AG04450 (cell line): ENCODE data around the gene CENPT. TPM values are rescaled to one million over a fixed set of nuclear protein-coding genes. Genes with fewer than 3 reads are reported as not detected.

Experiments
- CTCF ChIA-PET: fragments of 300-600, 350-600 bp; formaldehyde crosslinking; extraction: SDS; loops from one replicate; lab custom pipeline; 2022; ENCODE audit warnings: antibody characterized with exemption, inconsistent platforms; lab: Charles Lee
- POLR2A ChIA-PET: fragments of 350-600 bp; formaldehyde crosslinking; extraction: SDS; loops from one replicate; lab custom pipeline; 2021; ENCODE audit warnings: antibody characterized with exemption, inconsistent platforms; lab: Yijun Ruan, JAX
- DNase-seq: peaks from one replicate; pipeline ENCODE4 v3.0.0-alpha.2; 2011; ENCODE audit warnings: low read depth, low spot score
- H3K27ac ChIP-seq: one replicate; pipeline ENCODE4 v1.5.1; 2012; ENCODE audit warnings: low read depth, low read length, control low read depth
- H3K27me3 ChIP-seq: one replicate; pipeline ENCODE4 v1.6.0; 2012; ENCODE audit warnings: low read length; ENCODE audit not compliant: control insufficient read depth, insufficient read depth
- H3K4me3 ChIP-seq: 2 replicates; pipeline ENCODE4 v1.5.1; 2011; ENCODE audit warnings: mild to moderate bottlenecking, low read depth, low read length, control low read depth
- H3K9me3 ChIP-seq: 2 replicates; pipeline ENCODE4 v1.5.1; 2012; ENCODE audit warnings: low read length; ENCODE audit not compliant: control insufficient read depth, insufficient read depth
- polyA plus RNA-seq: library from polyadenylated mRNA; depleted of rRNA; stranded (reverse); fragments of >200 nt; gene quantifications from 2 replicates; pipeline ENCODE4 v1.2.3, GENCODE V29; 2011; rRNA removed
- small RNA-seq: library from RNA; depleted of rRNA; stranded (forward); fragments of <200 nt; gene quantifications from one replicate; pipeline ENCODE3, GENCODE V24; 2012; ENCODE audit warnings: low read depth; ENCODE audit not compliant: insufficient read length
- TF ChIP-seq, protein P1 (sequence below): IDR thresholded peaks from 2 replicates; pipeline ENCODE4 v1.5.1; 2011; ENCODE audit warnings: low read depth, low read length, control low read depth, inconsistent platforms

The CENPT gene
- polyA plus RNA-seq, 1 experiment, result 17.9 TPM

DNA sequence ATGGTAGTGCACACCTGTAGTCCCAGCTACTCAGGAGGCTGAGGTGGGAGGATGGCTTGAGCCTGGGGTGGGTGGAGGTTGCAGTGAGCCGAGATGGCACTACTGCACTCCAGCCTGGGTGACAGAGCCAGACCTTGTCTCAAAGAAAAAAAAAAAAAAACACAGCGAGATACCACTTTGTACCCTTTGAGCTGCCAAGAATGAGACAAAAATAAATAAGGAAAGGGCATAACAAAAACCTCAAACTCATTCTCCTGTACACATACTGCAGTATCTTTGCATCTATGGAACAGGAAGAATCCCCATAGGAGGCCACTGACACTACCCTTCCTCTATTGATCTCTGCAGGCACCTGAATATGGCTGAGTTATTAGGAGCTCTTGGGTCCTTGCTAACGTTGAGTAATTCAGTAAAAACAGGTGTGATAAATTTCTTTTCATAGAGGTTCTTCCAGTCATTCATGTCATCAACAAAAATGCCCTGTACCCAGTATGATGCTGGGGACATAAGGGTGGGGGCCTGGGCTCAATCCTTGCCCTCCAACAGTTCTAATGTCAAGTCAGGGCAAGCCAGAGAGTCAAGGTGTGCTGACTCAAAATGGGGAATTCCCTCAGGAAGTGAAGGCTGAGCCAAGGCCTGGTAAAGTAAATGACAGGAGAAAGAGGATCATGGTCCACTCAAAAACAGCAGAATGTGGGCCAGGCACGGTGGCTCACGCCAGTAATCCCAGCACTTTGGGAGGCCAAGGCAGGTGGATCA lies 68.1 kb downstream of the CENPT start:
- CTCF ChIA-PET, result interaction anchor here (0.6 kb wide), 1 partner anchor 99 kb away, joined by 3 read pairs; no protein-coding TSS in a partner anchor
- POLR2A ChIA-PET, result interaction anchor here (0.6 kb wide), 1 partner anchor 147 kb away, joined by 3 read pairs; no protein-coding TSS in a partner anchor

More for the DNA sequence above, 68.1 kb downstream of the CENPT start:
- no peak for DNase-seq
- TF ChIP-seq, protein P1, sequence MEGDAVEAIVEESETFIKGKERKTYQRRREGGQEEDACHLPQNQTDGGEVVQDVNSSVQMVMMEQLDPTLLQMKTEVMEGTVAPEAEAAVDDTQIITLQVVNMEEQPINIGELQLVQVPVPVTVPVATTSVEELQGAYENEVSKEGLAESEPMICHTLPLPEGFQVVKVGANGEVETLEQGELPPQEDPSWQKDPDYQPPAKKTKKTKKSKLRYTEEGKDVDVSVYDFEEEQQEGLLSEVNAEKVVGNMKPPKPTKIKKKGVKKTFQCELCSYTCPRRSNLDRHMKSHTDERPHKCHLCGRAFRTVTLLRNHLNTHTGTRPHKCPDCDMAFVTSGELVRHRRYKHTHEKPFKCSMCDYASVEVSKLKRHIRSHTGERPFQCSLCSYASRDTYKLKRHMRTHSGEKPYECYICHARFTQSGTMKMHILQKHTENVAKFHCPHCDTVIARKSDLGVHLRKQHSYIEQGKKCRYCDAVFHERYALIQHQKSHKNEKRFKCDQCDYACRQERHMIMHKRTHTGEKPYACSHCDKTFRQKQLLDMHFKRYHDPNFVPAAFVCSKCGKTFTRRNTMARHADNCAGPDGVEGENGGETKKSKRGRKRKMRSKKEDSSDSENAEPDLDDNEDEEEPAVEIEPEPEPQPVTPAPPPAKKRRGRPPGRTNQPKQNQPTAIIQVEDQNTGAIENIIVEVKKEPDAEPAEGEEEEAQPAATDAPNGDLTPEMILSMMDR, result no peak
- Histone ChIP-seq H3K27ac (no peak overlapping the region), H3K4me3 (no peak overlapping the region), H3K9me3 (no peaks in the 10 kb centered on the region; the same call in 1 of the 2 replicates), H3K27me3 (no peaks in the 10 kb centered on the region)

Small RNA genes lying within 50 kb of the gene (small RNA-seq; reads per million reads assigned to genes)
- gene AC040162.2, result not detected
- gene NRN1L, result not detected

Other genes starting within 250 kb of the CENPT start
- gene CARMIL2, start 202.5 kb downstream of the CENPT start, polyA plus RNA-seq, result 0.09 and 0.11 TPM in 2 replicates
- gene ACD, start 187.4 kb downstream of the CENPT start, polyA plus RNA-seq, result 11.4 and 16.5 TPM in 2 replicates
- 0.42 and 0.53 TPM in 2 replicates for gene PARD6A, start 186.7 kb downstream of the CENPT start, polyA plus RNA-seq
- gene ENKD1, start 180.9 kb downstream of the CENPT start, polyA plus RNA-seq, result 3.6 and 4.2 TPM in 2 replicates
- 0.55 and 0.56 TPM in 2 replicates for gene C16orf86, start 180.9 kb downstream of the CENPT start, polyA plus RNA-seq
- gene GFOD2, start 128.4 kb downstream of the CENPT start, polyA plus RNA-seq, result 11.1 and 11.8 TPM in 2 replicates
- 11.3 and 11.7 TPM in 2 replicates for gene RANBP10, start 41.1 kb downstream of the CENPT start, polyA plus RNA-seq
- 0.92 and 1.1 TPM in 2 replicates for gene TSNAXIP1, start 40.8 kb downstream of the CENPT start, polyA plus RNA-seq
- gene THAP11, start 5.4 kb downstream of the CENPT start, polyA plus RNA-seq, result 22.3 and 22.8 TPM in 2 replicates
- 151 and 190 TPM in 2 replicates for gene NUTF2, start 760 bp downstream of the CENPT start, polyA plus RNA-seq
- 18.7 and 31.6 TPM in 2 replicates for gene EDC4, start 25.4 kb upstream of the CENPT start, polyA plus RNA-seq
- 0.21 TPM in 1 of 2 replicates, not detected in the other for gene NRN1L, start 37.2 kb upstream of the CENPT start, polyA plus RNA-seq
- 18.2 and 26.6 TPM in 2 replicates for gene PSKH1, start 45.6 kb upstream of the CENPT start, polyA plus RNA-seq
- 0.14 and 0.29 TPM in 2 replicates for gene CTRL, start 84.2 kb upstream of the CENPT start, polyA plus RNA-seq
- gene PSMB10, start 89.2 kb upstream of the CENPT start, polyA plus RNA-seq, result 18.1 and 29.1 TPM in 2 replicates
- 5.2 and 7.9 TPM in 2 replicates for gene LCAT, start 96.4 kb upstream of the CENPT start, polyA plus RNA-seq
- gene SLC12A4, start 120.9 kb upstream of the CENPT start, polyA plus RNA-seq, result 48.1 and 63.0 TPM in 2 replicates
- not detected in 2 replicates for gene DPEP3, start 132.8 kb upstream of the CENPT start, polyA plus RNA-seq
- gene DPEP2, start 151.8 kb upstream of the CENPT start, polyA plus RNA-seq, result not detected in 2 replicates
- not detected in 2 replicates for gene DPEP2NB, start 168.2 kb upstream of the CENPT start, polyA plus RNA-seq
- gene DDX28, start 175.5 kb upstream of the CENPT start, polyA plus RNA-seq, result 7.6 and 8.1 TPM in 2 replicates
- gene DUS2, start 175.6 kb upstream of the CENPT start, polyA plus RNA-seq, result 13.7 and 14.1 TPM in 2 replicates
- 13.8 and 16.7 TPM in 2 replicates for gene NFATC3, start 237.7 kb upstream of the CENPT start, polyA plus RNA-seq